ENCODE data around the gene ANGPTL8.

The ANGPTL8 gene

DNA sequence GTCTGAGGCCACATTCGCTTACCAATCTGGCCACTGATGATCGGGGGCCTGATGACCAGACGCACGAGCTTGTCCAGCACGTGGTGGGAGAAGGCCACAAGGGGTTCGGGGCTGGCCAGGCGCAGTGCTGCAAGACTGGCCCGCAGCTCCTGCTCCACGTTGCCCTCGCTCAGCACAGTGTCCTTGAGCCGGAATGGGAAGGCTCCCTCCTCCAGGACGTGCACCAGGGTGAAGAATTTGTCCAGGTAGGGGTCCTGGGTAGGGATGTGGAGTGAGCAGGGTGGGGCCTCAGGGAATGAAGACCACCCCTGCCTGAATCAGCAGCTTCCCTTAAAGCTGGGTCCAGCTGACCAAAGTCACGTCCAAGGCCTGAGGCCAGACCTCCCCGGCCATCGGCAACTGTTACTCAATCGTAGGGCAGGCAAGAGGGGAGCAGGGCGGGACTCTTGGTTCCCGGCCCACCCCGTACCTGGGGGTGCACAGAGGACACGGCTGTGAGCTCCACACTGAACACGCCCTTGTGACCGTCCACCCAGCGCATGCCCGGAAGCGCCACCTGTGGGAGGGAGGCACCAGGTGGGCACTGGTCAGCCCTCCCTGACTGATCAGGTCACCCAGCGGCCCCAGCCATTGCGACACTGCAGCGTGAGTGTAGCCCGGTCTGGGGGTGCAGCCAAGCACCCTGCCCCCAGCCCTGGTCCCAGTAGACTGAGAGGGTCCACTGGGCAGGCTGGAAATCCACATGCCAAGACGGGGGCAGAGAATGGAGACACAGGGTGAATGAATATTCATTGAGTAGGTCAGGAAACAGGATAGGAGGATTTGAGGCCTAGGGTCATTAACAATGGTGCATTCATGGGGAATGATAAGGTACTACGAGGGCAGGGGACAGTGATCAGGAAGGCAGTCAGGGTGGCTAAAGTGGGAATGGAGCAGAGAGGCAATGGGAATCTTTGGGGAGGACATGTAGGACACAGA lies 2.8 kb upstream of the ANGPTL8 start:
- no peak for DNase-seq (ENCODE audit: low read depth, low spot score)

GRCh38 chr19:11237321-11237720 lies 2.1 kb upstream of the ANGPTL8 start:
- no peak for DNase-seq (ENCODE audit: low read depth, low spot score)

DNA sequence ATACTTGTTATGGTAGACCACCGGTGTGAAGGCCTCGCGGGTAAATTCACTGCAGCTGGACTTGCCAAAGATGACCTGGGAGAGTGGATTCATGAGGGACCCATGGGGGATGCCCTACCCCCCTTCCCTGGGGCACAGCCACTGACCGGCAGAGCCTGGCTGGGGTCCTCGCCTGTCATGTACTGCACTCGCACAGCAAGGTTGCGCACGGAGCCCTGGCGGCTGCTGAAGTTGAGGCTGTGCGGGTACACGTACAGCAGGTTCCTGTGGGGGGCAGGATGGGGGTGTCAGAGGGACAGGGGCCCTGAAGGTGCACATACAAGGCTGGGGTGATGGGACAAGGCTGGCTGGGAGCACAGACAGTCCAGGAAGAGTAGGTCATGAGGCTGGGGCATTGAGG lies 1.4 kb upstream of the ANGPTL8 start:
- no peak for DNase-seq (ENCODE audit: low read depth, low spot score)

DNA sequence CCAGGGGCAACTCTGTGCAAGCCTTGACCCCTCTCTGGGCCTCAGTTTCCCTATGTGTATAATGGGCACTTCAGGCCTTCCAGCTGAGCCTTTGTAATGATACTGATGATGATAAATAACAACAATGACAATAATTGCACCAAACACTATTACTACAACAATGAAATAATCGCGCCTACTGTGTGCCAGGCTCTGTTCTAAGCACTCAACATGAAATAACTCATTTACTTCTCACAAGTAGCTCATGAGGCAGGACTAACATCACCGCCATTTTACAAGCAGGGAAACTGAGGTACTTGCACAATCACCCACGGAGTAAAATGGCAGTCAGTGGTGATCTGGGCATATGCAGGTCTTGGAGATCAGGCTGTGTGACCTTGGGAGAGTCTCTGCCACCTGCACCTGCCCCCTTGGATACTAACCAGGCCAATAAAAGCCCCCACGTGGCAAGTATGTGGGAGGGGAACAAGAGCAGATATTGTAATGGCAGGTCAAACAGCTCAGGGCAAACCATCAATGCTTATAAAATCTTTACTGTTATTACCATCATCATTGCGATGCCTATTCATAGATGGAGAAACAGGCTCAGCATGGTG lies 540 bp upstream of the ANGPTL8 start:
- DNase-seq (ENCODE audit: low read depth, low spot score), result no peak

DNA sequence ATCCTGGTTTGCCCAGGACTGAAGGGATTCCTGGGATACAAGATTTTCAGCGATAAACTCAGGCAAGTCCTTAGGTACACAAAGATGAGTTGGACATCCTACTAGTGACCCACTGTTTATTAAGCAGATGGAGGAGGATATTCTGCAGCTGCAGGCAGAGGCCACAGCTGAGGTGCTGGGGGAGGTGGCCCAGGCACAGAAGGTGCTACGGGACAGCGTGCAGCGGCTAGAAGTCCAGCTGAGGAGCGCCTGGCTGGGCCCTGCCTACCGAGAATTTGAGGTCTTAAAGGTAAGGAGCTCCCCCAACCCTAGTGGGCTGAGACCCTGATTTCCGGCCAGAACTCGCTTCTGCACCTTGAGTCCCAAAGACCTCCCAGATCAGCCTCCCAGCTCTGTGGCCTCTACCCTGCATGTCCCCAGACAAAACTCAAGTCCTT lies 607 bp downstream of the ANGPTL8 start:
- DNase-seq (ENCODE audit: low read depth, low spot score), result no peak

DNA sequence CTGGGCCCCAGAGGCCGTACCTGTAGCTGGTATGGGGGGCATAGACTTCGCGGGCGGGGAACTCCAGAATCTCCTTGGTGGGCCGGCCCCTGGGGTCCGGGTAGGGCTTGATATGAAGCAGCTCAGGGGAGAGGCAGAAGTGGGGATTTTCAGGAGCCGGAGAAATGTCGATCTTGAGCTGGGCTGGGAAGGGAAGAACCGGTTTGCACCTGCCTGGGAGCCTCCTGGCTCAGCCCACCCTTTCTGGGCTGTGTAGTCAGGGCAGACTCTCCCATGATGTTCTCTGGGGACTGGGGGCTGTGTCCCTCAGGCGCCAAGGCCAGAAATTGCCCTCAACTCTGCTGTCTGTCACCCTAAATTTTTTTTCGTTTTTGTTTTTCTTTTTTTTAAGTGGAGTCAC lies 2.6 kb downstream of the ANGPTL8 start:
- no peak for DNase-seq (ENCODE audit: low read depth, low spot score)

GRCh38 chr19:11242864-11243797 lies 3.7 kb downstream of the ANGPTL8 start:
- DNase-seq (ENCODE audit: low read depth, low spot score), result peak; percentile 89

DNA sequence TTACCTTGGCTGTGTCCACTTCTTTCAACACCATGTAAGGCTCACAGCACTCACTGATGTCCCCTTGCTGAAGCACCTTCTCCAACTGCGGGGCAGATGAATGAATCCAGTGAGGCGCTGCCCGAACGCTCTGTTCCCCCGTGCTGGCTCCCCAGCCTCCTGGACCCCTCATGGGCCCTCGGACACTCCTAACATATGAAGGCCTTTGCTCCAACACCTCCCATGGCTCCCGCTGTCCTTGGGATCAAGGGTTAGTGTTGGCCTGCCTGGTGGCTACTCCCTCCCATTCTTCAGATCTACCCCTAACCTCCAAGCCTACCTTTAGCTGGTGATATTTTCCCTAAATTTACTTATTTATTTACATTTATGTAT lies 4.4 kb downstream of the ANGPTL8 start:
- no peak for DNase-seq (ENCODE audit: low read depth, low spot score)

- DNase-seq (ENCODE audit: low read depth, low spot score), result no peak
Measured at GRCh38 chr19:11244846-11245589, 5.6 kb downstream of the ANGPTL8 start.

- no peak for DNase-seq (ENCODE audit: low read depth, low spot score)
Measured at GRCh38 chr19:11246941-11247340, 7.5 kb downstream of the ANGPTL8 start.

- no peak for DNase-seq (ENCODE audit: low read depth, low spot score)
Measured at GRCh38 chr19:11247391-11247790, 8.0 kb downstream of the ANGPTL8 start.

DNA sequence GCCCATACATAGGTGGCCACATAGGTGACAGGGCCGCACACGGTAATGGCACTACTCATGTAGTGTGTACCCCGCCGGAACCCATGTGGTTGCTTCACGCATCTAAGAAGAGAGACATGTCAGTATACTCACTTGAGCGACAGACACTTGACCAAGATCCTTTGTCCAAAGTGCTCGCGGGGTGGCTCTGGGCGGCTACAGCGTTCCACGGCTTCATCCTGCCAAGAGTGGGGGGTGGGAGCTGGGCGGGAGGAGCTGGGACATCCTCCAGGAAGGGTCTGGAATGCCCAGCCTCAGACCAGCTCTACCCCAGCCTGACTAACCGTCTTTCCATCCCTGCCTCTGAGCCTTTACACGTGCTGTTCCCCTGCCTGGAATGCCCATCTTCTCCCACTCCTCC lies 8.5 kb downstream of the ANGPTL8 start:
- DNase-seq (ENCODE audit: low read depth, low spot score), result no peak

DNA sequence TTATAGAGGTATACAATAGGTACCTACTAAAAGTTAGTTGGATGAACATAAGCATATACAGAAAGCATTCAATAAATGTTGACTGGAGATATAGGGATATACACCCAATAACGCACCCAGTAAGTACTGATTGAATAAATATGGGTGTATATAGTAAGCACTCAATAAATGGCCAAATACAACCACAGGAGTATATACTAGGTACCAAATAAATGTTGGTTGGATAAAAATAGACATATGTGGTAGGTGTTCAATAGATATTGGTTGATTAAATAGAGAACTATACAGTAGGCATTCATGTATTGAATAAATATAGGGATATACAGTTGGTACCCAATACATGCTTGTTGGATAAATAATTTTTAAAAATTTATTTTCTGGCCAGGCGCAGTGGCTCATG lies 9.4 kb downstream of the ANGPTL8 start:
- DNase-seq (ENCODE audit: low read depth, low spot score), result no peak

DNA sequence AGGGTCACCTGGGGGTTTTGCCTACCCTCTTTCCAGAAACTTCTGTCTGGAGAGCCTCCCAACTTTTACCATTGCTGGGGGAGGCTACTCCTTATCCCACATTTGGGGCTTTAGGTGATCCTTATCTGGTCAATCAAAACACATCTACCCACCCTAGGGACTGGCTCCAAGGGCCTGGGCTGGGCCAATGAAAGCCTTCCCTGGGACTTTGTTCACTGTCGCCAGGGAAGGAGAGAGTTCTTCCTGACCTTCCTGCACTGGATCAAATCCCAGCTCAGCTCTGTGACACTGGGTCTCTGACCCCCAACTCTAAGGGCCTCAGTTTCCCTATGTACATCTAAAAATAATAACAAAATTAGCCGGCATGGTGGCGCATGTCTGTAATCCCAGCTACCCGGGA lies 11.8 kb downstream of the ANGPTL8 start:
- no peak for DNase-seq (ENCODE audit: low read depth, low spot score)

GRCh38 chr19:11251650-11252314 lies 12.4 kb downstream of the ANGPTL8 start:
- DNase-seq (ENCODE audit: low read depth, low spot score), result no peak

- no peak for DNase-seq (ENCODE audit: low read depth, low spot score)
Measured at GRCh38 chr19:11252665-11253355, 13.4 kb downstream of the ANGPTL8 start.

GRCh38 chr19:11254666-11255065 lies 15.2 kb downstream of the ANGPTL8 start:
- DNase-seq (ENCODE audit: low read depth, low spot score), result no peak

GRCh38 chr19:11256189-11256588 lies 16.8 kb downstream of the ANGPTL8 start:
- DNase-seq (ENCODE audit: low read depth, low spot score), result no peak

DNA sequence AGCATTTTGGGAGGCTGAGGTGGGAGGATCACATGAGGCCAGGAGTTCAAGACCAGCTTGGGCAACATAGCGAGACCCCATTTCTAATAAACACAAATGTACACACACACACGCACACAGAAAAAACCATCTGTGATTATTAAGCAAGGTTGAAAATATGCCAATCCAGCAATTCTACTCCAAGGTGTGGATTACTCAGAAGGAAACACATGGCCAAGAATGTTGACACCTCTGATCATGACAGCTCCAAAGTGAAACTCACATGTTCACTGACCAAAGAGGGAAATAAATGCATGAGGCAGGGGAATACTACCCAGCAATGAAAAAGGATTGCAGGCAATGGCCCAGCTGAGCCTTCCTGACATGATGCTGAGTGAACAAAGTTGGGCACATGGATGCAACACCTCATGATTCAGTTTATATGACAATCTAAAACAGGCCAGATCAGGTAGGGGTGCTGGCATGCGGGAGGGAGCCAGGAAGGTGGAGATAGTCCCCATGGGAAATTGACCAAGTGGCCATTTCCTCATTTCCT lies 18.5 kb downstream of the ANGPTL8 start:
- DNase-seq (ENCODE audit: low read depth, low spot score), result no peak

GRCh38 chr19:11260996-11261395 lies 21.6 kb downstream of the ANGPTL8 start:
- no peak for DNase-seq (ENCODE audit: low read depth, low spot score)
